HepG2 (cell line): ENCODE results near the gene JAGN1. TPM values are rescaled to one million over a fixed set of nuclear protein-coding genes. Genes with fewer than 3 reads are reported as not detected.

Source experiments
- ATAC-seq: fragments of 200-7000 bp; cut with Tn5 transposase; 3 replicates; pipeline ENCODE4 v1.9.1; 2020; ENCODE audit warnings: mild to moderate bottlenecking, moderate library complexity
- BruUV-seq: library from RNA; stranded (reverse); fragments of 400-500 nt; replicated peaks from 2 replicates; lab custom pipeline; 2021; lab: Mats Ljungman, UMichigan
- CTCF ChIA-PET: fragments of 300-600 bp; formaldehyde crosslinking; extraction: SDS; loops from one replicate; lab custom pipeline; 2021; ENCODE audit warnings: low total read pairs, inconsistent platforms, low intra/inter-chr PET ratio; lab: Yijun Ruan, JAX
- POLR2A ChIA-PET: fragments of 350-600 bp; sonication (Branson Sonifier 250); formaldehyde crosslinking; loops from one replicate; lab custom pipeline; 2020; ENCODE audit warnings: antibody characterized with exemption, inconsistent platforms; lab: Yijun Ruan, JAX
- DNase-seq: peaks from one replicate; pipeline ENCODE4 v3.0.0-alpha.2; 2015; ENCODE audit warnings: low spot score
- FAIRE-seq: peaks from 3 replicates; lab custom pipeline; 2011; peaks lifted over from hg19 to GRCh38; lab: Jason Lieb, UNC
- H2AFZ ChIP-seq: one replicate; pipeline ENCODE4 v1.6.1; 2011; ENCODE audit warnings: low read length, inconsistent platforms
- H3K27ac ChIP-seq: fragments of 300-600 bp; 3 replicates; pipeline ENCODE4 v1.8.0; 2011; ENCODE audit warnings: mixed run types, mild to moderate bottlenecking, mixed read lengths, low read length, inconsistent platforms; ENCODE audit not compliant: insufficient read depth; ENCODE audit errors: extremely low read length
- H3K27me3 ChIP-seq, 2 experiments: fragments of 200-600 bp in 1 of 2; 2 replicates in 1 of 2; 3 replicates in 1 of 2; pipeline versions ENCODE4 v1.6.0 to v1.8.0; 2011; ENCODE audit warnings: low read length in 2 of 2, mild to moderate bottlenecking in 2 of 2, moderate library complexity in 2 of 2, inconsistent platforms in 1 of 2; ENCODE audit not compliant: insufficient read depth in 2 of 2, control insufficient read depth in 1 of 2
- H3K36me3 ChIP-seq, 2 experiments: fragments of 200-600 bp in 1 of 2; replicated peaks in 1 of 2; 2 replicates in 1 of 2; 3 replicates in 1 of 2; pipeline versions ENCODE4 v1.5.1 to v1.8.0; 2011; ENCODE audit warnings: low read length in 2 of 2, inconsistent platforms in 1 of 2; ENCODE audit not compliant: insufficient read depth in 2 of 2, control insufficient read depth in 1 of 2
- H3K4me1 ChIP-seq: 2 replicates; pipeline ENCODE4 v1.5.1; 2012; ENCODE audit warnings: low read length, inconsistent platforms; ENCODE audit not compliant: insufficient read depth
- H3K4me2 ChIP-seq: 2 replicates; pipeline ENCODE4 v1.6.0; 2011; ENCODE audit warnings: low read depth, low read length, inconsistent platforms
- H3K4me3 ChIP-seq, 3 experiments: fragments of 200-600 bp in 1 of 3; sonication (generic), shearing (Covaris generic) in 1 of 3; replicated peaks in 1 of 3; 2 replicates each; pipeline ENCODE4 v1.5.1; 2011 to 2016; ENCODE audit warnings: low read length in 3 of 3, inconsistent platforms in 2 of 3, low read depth in 2 of 3, mild to moderate bottlenecking in 2 of 3, control low read depth in 1 of 3, mixed read lengths in 1 of 3; ENCODE audit not compliant: insufficient read depth in 1 of 3
- H3K79me2 ChIP-seq: one replicate; pipeline ENCODE4 v1.6.1; 2011; ENCODE audit warnings: low read length, inconsistent platforms; ENCODE audit not compliant: insufficient read depth
- H3K9ac ChIP-seq: 2 replicates; pipeline ENCODE4 v1.6.0; 2011; ENCODE audit warnings: mild to moderate bottlenecking, low read depth, low read length, inconsistent platforms; ENCODE audit not compliant: insufficient read depth
- H3K9me3 ChIP-seq: 2 replicates; pipeline ENCODE4 v1.5.1; 2012; ENCODE audit warnings: mild to moderate bottlenecking, low read length
- H4K20me1 ChIP-seq: 2 replicates; pipeline ENCODE4 v1.6.0; 2011; ENCODE audit warnings: inconsistent platforms, mild to moderate bottlenecking, low read length, moderate library complexity; ENCODE audit not compliant: insufficient read depth
- HNF4G ChIP-seq, 2 experiments: sonication (generic) in 1 of 2; formaldehyde crosslinking in 1 of 2; IDR thresholded peaks; 2 replicates each; pipeline versions ENCODE4 v1.4.0 to v1.6.1; 2011 to 2020; ENCODE audit warnings: borderline replicate concordance in 2 of 2, low read depth in 2 of 2, mild to moderate bottlenecking in 2 of 2, low read length in 1 of 2, missing genetic modification reagents in 1 of 2, moderate library complexity in 1 of 2
- RAD51 ChIP-seq: fragments of 450-650 bp; IDR thresholded peaks from 2 replicates; pipeline ENCODE4 v1.6.1; 2016; ENCODE audit warnings: borderline replicate concordance
- ZMYM4 ChIP-seq: sonication (generic); formaldehyde crosslinking; IDR thresholded peaks from 2 replicates; pipeline ENCODE4 v1.8.1; 2023; ENCODE audit warnings: mild to moderate bottlenecking, missing genetic modification reagents
- ZNF17 ChIP-seq: sonication (generic); formaldehyde crosslinking; IDR thresholded peaks from 2 replicates; pipeline ENCODE4 v1.5.0; 2020; ENCODE audit warnings: mild to moderate bottlenecking, missing genetic modification reagents
- ZNF362 ChIP-seq: sonication (generic); formaldehyde crosslinking; IDR thresholded peaks from 2 replicates; pipeline ENCODE4 v1.4.0; 2020; ENCODE audit warnings: missing genetic modification reagents, mild to moderate bottlenecking, borderline replicate concordance
- ZNF382 ChIP-seq: sonication (generic); formaldehyde crosslinking; IDR thresholded peaks from 2 replicates; pipeline ENCODE4 v1.5.0; 2020; ENCODE audit warnings: missing genetic modification reagents, mild to moderate bottlenecking, borderline replicate concordance
- ZNF703 ChIP-seq: sonication (generic); formaldehyde crosslinking; IDR thresholded peaks from 2 replicates; pipeline ENCODE4 v1.5.1; 2020; ENCODE audit warnings: missing genetic modification reagents, mild to moderate bottlenecking, moderate library complexity, borderline replicate concordance
- WGBS: methylation state at CpG from one replicate; pipeline ENCODE4 v1.1.6; 2017; ENCODE audit warnings: low lambda C conversion rate; 5-methylcytosine and 5-hydroxymethylcytosine counted together
- in situ Hi-C: cut with HindIII; loops from 2 replicates; pipeline ENCODE4 v1.10.0; 2017; ENCODE audit warnings: low pct_unique_long_range_greater_than_20kb; ENCODE audit not compliant: extremely low pct_ligation_motif_present
- intact Hi-C: fragments of 100-400 bp; cut with micrococcal nuclease; formaldehyde crosslinking; loops from one replicate; pipeline ENCODE4 v1.10.0; 2022; ENCODE audit not compliant: unreplicated experiment
- polyA plus RNA-seq, 8 experiments: library from polyadenylated mRNA; depleted of rRNA in 3 of 8; stranded (reverse) in 7 of 8; unstranded in 1 of 8; fragments of >200 nt; fragmentation: Illumina TruSeq in 4 of 8; extraction: Trizol in 4 of 8; gene quantifications; 2 replicates each; pipeline versions ENCODE4 v1.2.1 to v1.2.3, GENCODE V29; 2011 to 2016; ENCODE audit warnings: low read depth in 4 of 8, missing spikeins in 1 of 8, mixed read lengths in 1 of 8; ENCODE audit not compliant: insufficient read depth in 1 of 8
- total RNA-seq, 5 experiments: library from RNA; depleted of rRNA; stranded (reverse); fragments of >200 nt; fragmentation: Illumina TruSeq; extraction: Trizol; gene quantifications; 2 replicates each; pipeline ENCODE4 v1.2.3, GENCODE V29; 2016; ENCODE audit warnings: low read depth in 1 of 5
- TF ChIP-seq, protein P1 (sequence below): sonication (generic); formaldehyde crosslinking; IDR thresholded peaks from 2 replicates; pipeline ENCODE4 v1.5.0; 2020; ENCODE audit warnings: missing genetic modification reagents
- TF ChIP-seq, protein P2 (sequence below): sonication (generic); formaldehyde crosslinking; IDR thresholded peaks from 2 replicates; pipeline ENCODE4 v1.8.0; 2022; ENCODE audit warnings: mild to moderate bottlenecking, missing genetic modification reagents
- TF ChIP-seq, protein P3 (sequence below): sonication (generic); formaldehyde crosslinking; IDR thresholded peaks from 2 replicates; pipeline ENCODE4 v1.4.0; 2020; ENCODE audit warnings: missing genetic modification reagents

The JAGN1 gene
- total and polyA plus RNA-seq, 2 of the 13 experiments (the other 11 are each of a cell fraction or from before 2014, with no cell fraction given), result 49.9 to 50.9 TPM

DNA sequence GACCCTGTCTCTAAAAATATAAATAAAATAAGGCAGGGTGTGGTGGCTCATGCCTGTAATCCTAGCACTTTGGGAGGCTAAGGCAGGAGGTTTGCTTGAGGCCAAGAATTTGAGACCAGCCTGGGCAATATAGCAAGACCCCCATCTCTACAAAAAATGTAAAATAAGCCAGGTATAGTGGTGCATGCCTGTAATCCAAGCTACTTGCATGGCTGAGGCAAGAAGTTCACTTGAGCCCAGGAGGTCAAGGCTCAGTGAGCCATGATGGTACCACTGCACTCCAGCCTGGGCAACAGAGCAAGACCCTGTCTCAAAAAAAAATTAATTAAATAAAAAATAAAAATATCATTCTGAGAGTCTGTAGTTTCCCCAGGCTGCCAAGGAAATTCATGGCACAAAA, 4.1 kb upstream of the JAGN1 start (continued):
- TF ChIP-seq ZNF703 (CRISPR knock-in tag), result no peak

- WGBS, result 80% methylated on average over 5 of the region's 5 CpGs
- peaks cover 20% of the 10 kb centered on the region for H3K79me2 ChIP-seq
- no peaks in the 10 kb centered on the region; a peak in 1 of 5 replicates for H3K27me3 ChIP-seq
- in situ Hi-C loops (no loop called here), intact Hi-C loops (no loop called here)
- FAIRE-seq (no peak), DNase-seq (no peak), ATAC-seq (no peak)
- H2AFZ ChIP-seq, result no peak overlapping the region
- no peak overlapping the region for H3K4me3 ChIP-seq
- H3K27ac ChIP-seq, result no peak overlapping the region
- CTCF ChIA-PET, result no interaction called here
- no TSS peak for BruUV-seq
- TF ChIP-seq, protein P1, sequence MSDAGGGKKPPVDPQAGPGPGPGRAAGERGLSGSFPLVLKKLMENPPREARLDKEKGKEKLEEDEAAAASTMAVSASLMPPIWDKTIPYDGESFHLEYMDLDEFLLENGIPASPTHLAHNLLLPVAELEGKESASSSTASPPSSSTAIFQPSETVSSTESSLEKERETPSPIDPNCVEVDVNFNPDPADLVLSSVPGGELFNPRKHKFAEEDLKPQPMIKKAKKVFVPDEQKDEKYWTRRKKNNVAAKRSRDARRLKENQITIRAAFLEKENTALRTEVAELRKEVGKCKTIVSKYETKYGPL (CRISPR knock-in tag), result no peak
- no peak for TF ChIP-seq HNF4G (IDR thresholded peaks at IDR 0.05; ENCODE audit: borderline replicate concordance, low read depth, low read length)
- no peak for TF ChIP-seq HNF4G (CRISPR knock-in tag; IDR thresholded peaks at IDR 0.05; ENCODE audit: borderline replicate concordance, low read depth)
- TF ChIP-seq ZNF17, result no peak
- TF ChIP-seq ZNF362 (CRISPR knock-in tag), result no peak
- TF ChIP-seq, protein P2, sequence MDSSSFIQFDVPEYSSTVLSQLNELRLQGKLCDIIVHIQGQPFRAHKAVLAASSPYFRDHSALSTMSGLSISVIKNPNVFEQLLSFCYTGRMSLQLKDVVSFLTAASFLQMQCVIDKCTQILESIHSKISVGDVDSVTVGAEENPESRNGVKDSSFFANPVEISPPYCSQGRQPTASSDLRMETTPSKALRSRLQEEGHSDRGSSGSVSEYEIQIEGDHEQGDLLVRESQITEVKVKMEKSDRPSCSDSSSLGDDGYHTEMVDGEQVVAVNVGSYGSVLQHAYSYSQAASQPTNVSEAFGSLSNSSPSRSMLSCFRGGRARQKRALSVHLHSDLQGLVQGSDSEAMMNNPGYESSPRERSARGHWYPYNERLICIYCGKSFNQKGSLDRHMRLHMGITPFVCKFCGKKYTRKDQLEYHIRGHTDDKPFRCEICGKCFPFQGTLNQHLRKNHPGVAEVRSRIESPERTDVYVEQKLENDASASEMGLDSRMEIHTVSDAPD, result no peak
- no peak for TF ChIP-seq RAD51
- TF ChIP-seq, protein P3, sequence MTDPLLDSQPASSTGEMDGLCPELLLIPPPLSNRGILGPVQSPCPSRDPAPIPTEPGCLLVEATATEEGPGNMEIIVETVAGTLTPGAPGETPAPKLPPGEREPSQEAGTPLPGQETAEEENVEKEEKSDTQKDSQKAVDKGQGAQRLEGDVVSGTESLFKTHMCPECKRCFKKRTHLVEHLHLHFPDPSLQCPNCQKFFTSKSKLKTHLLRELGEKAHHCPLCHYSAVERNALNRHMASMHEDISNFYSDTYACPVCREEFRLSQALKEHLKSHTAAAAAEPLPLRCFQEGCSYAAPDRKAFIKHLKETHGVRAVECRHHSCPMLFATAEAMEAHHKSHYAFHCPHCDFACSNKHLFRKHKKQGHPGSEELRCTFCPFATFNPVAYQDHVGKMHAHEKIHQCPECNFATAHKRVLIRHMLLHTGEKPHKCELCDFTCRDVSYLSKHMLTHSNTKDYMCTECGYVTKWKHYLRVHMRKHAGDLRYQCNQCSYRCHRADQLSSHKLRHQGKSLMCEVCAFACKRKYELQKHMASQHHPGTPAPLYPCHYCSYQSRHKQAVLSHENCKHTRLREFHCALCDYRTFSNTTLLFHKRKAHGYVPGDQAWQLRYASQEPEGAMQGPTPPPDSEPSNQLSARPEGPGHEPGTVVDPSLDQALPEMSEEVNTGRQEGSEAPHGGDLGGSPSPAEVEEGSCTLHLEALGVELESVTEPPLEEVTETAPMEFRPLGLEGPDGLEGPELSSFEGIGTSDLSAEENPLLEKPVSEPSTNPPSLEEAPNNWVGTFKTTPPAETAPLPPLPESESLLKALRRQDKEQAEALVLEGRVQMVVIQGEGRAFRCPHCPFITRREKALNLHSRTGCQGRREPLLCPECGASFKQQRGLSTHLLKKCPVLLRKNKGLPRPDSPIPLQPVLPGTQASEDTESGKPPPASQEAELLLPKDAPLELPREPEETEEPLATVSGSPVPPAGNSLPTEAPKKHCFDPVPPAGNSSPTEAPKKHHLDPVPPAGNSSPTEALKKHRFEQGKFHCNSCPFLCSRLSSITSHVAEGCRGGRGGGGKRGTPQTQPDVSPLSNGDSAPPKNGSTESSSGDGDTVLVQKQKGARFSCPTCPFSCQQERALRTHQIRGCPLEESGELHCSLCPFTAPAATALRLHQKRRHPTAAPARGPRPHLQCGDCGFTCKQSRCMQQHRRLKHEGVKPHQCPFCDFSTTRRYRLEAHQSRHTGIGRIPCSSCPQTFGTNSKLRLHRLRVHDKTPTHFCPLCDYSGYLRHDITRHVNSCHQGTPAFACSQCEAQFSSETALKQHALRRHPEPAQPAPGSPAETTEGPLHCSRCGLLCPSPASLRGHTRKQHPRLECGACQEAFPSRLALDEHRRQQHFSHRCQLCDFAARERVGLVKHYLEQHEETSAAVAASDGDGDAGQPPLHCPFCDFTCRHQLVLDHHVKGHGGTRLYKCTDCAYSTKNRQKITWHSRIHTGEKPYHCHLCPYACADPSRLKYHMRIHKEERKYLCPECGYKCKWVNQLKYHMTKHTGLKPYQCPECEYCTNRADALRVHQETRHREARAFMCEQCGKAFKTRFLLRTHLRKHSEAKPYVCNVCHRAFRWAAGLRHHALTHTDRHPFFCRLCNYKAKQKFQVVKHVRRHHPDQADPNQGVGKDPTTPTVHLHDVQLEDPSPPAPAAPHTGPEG (CRISPR knock-in tag), result no peak
- no peak for TF ChIP-seq ZNF382 (CRISPR knock-in tag)
- no peak for TF ChIP-seq ZMYM4 (CRISPR knock-in tag)
- H3K4me1 ChIP-seq, result peaks cover 45% of the 10 kb centered on the region
- no peaks in the 10 kb centered on the region for H4K20me1 ChIP-seq
- no peak overlapping the region for H3K4me2 ChIP-seq
- 0 out of 5 replicates have a peak, but pooled peaks cover under 1 to 1% of the 10 kb centered on the region in 2 experiments for H3K36me3 ChIP-seq
- no peaks in the 10 kb centered on the region for H3K9me3 ChIP-seq
- POLR2A ChIA-PET, result no interaction called here
- H3K9ac ChIP-seq, result no peak overlapping the region
These were observed 2.9 kb upstream of the JAGN1 start for GRCh38 chr3:9887480-9887879.
